GM18499 (cell line): Measurements from ENCODE around the gene EMILIN3.

ENCODE experiments used
- ATAC-seq: cut with Tn5 transposase; IDR thresholded peaks from one replicate; pipeline ENCODE4 v1.9.1; 2021; ENCODE audit warnings: moderate number of reproducible peaks; ENCODE audit not compliant: insufficient read depth, unreplicated experiment

EMILIN3 gene

GRCh38 chr20:41366546-41367392 is at the start of gene EMILIN3:
Gene EMILIN3 (minus strand): TSS chr20:41366818. CDS start chr20:41366634, 184 bp downstream.
- ATAC-seq = no peak

GRCh38 chr20:41415191-41415590 is 48.6 kb upstream of the EMILIN3 start:
- no peak for ATAC-seq

- ATAC-seq = no peak
Observed at GRCh38 chr20:41413169-41413568, 46.6 kb upstream of the EMILIN3 start.

GRCh38 chr20:41412324-41413120 is 45.9 kb upstream of the EMILIN3 start:
- no peak for ATAC-seq

- no peak for ATAC-seq
Observed at GRCh38 chr20:41411391-41411847, 44.8 kb upstream of the EMILIN3 start.

GRCh38 chr20:41408986-41409385 is 42.4 kb upstream of the EMILIN3 start:
- no peak for ATAC-seq

GRCh38 chr20:41408156-41408794 is 41.7 kb upstream of the EMILIN3 start:
- ATAC-seq = no peak

GRCh38 chr20:41407607-41408006 is 41.0 kb upstream of the EMILIN3 start:
- ATAC-seq = no peak

- ATAC-seq = no peak
Observed at GRCh38 chr20:41406896-41407444, 40.4 kb upstream of the EMILIN3 start.

GRCh38 chr20:41406353-41406752 is 39.7 kb upstream of the EMILIN3 start:
- ATAC-seq = no peak

GRCh38 chr20:41405436-41405835 is 38.8 kb upstream of the EMILIN3 start:
- no peak for ATAC-seq

GRCh38 chr20:41403604-41404003 is 37.0 kb upstream of the EMILIN3 start:
- ATAC-seq = no peak

- ATAC-seq = no peak
Observed at GRCh38 chr20:41398408-41398807, 31.8 kb upstream of the EMILIN3 start.

- no peak for ATAC-seq
Observed at GRCh38 chr20:41395667-41396664, 29.3 kb upstream of the EMILIN3 start.

GRCh38 chr20:41394931-41395666 is 28.5 kb upstream of the EMILIN3 start:
- ATAC-seq = no peak

- ATAC-seq = no peak
Observed at GRCh38 chr20:41394081-41394480, 27.5 kb upstream of the EMILIN3 start.

GRCh38 chr20:41393705-41394066 is 27.1 kb upstream of the EMILIN3 start:
- no peak for ATAC-seq

GRCh38 chr20:41392871-41393704 is 26.5 kb upstream of the EMILIN3 start:
- ATAC-seq = no peak
